ENCODE results near the gene CHST1.

Gene CHST1

DNA sequence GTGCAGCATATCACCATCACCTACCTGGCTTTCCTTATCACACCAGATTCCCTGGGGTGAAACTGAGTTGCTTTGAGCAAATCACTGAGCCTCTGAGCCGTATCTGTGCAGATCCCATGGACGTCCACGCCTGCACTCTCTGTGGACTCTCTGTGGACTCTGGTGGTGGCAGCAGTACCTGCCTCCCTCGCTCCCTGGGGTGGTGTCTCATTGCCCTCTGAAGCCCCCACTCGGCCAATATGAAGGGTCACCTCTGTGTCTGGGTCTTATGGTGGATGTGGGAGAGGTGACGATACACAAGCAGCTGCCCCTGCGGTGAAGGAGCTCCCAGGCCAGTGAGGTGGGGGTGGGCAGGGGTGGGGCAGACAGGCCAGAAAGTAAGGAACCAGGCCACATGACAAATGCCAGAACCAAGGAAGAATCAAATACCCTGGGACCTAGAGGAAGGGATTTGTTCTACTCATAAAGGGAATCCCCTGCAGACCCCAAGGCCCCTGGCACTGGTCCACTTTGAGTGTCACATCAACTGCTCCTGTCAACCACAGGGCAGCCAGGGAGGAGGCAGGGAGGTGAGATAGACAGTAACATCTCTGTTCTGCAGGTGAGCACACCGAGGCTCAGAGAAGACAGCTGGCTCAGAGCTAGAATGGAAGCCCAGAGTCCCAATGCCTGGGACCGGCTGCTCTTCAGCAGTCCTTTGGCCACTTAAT, 9.2 kb upstream of the CHST1 start:
- DNase-seq (ENCODE audit: low spot score): no peak

DNA sequence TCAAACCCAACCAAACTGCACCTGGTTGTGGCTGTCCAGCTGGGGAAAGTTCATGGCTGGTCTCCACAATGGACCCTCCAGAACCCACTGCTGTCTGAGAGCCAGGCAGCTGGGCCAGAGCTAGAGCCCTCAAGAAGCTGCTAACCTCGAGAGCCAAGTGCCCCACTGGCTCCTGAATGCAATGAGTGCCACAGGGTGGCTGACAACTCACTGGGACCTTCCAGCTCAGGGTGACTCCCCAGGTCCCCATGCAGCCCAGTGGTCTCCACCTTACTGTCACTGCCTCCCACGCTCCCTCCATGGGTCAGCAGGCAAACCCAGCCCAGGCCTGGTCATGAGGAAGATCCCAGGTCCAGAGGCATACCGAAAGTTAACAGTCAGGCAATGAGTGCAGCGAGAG, 8.0 kb upstream of the CHST1 start:
- no peak for DNase-seq (ENCODE audit: low spot score)

DNA sequence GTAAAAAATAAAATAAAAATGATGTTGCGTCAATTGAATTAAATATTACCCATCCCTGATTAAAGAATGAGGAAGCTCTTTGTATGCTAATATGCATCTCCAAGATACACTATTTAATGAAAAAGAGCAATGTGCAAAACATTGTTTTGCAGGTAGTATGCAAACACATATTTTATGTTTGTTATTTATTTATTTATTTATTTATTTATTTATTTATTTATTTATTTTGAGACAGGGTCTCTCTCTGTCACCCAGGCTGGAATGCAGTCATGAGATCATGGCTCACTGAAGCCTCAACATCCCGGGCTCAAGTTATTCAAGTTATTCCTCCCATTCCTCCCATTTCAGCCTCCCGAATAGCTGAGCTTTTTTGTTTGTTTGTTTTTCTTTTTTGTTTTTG, 7.2 kb upstream of the CHST1 start:
- DNase-seq (ENCODE audit: low spot score): no peak

DNA sequence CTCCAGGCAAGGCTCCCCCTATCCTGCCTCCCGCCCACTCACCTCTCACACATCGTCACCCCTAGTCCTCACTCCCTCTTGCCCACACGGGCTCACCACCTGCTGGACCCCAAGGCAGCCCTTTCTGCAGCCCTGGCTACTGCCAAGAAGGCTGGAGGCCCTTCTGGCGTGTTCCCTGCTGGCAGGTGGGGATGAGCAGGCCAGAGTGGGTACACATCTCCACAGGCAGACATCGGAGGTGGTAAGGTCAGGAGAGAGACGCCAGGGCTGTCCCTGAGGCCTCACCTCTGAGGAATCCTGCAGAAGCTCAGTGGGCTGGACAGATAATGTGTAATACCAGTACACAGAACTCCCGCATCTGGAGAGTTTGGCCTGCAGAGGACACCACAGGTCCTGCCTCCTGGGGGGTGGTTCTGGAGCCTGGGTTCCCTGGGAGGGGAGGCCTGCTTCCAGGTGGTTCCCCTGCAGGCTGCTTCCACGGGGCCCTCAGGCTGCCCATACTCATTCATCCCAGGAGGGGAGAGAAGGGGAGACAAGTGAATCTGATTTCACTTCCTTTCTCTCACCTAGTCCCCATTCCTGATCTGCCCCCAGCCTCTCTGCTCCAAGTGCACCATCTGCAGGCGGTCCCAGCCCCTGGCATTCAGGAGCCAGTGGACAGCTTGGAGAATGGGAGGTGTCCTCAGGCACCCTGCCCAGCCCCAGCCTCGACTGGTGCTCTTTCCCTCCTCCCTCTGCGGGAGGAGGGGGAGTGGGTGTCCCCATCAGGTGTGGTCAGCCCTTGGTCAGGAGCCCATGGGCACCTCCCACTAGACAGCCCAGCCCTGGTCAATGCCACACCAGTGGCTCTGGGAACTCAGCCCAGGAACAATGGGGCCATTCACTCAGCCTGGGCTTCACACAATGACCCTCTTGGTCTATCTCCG, 6.1 kb upstream of the CHST1 start:
- DNase-seq (ENCODE audit: low spot score): no peak

DNA sequence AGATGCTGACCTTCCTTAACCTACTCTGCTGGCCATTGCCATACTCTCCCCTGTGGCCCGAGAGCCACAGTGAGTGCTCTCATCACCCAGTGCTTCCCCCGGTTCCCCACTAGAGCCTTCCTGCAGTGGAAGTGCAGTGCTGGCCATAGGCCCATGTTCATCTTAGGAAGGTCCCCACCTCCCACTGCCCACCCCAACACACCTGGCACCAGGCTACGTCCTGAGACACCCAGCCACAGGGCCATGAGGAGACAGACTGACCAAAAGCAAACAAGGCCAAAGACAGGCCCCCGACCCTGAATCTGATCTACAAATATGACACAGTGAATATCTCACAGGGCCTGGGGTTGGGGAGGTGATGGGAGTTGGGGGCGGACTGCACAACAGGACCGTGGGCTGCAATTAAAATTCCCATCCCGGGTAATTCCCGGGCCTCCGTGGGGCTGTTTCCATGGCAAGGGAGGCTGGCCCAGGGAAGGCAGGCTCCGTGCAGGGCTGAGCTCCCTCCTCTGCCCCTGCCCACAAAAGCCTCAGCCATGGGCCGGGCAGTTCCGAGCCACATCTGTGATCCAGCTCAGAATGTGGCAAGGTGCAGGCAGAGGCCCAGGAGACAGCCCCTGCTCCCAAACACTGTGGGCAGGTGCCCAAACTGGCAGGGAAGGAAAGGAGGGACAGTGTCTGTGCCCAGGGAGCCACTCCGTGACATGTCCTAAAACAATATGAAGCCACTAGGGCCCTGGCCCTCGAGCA, 5.1 kb upstream of the CHST1 start:
- DNase-seq (ENCODE audit: low spot score): no peak

DNA sequence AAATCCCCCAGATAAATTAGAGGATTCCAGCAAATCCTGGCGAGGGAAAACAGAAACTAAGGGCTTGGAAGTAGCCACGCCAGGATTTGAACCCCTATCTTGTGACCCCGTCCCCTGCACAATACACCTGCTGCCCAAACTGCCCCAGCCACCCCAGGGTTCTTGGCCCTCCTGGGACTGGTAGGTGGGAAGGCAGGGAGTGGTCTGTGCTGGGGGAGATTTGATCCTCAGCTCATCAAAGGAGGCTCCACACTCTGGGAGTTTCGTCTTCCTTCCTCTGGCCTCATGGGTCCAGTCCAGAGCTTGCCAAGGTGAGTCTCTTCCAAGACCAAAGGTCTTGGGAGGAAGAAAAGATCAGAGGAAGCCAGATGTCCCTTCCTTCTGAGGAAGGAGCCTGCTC, 4.5 kb upstream of the CHST1 start:
- DNase-seq (ENCODE audit: low spot score): no peak

DNA sequence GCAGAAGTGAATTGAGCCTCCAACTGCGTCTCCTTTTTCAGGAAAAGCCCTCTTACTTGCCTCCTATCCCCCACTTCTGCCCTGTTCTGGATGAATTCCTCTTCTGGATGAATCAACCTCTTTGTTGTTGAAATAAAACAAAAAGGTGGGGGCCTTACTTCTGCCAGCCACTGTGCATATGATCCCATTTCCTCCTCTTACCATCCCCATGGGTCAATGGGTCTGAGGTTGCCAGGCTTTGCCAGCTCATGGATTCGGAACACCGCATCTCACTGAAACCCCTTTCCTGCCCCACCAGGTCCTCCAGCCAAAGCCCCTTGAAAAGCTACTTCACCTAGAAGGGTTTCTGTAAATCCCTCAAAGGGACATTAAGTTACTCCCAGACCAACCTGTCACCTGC, 3.7 kb upstream of the CHST1 start:
- no peak for DNase-seq (ENCODE audit: low spot score)

DNA sequence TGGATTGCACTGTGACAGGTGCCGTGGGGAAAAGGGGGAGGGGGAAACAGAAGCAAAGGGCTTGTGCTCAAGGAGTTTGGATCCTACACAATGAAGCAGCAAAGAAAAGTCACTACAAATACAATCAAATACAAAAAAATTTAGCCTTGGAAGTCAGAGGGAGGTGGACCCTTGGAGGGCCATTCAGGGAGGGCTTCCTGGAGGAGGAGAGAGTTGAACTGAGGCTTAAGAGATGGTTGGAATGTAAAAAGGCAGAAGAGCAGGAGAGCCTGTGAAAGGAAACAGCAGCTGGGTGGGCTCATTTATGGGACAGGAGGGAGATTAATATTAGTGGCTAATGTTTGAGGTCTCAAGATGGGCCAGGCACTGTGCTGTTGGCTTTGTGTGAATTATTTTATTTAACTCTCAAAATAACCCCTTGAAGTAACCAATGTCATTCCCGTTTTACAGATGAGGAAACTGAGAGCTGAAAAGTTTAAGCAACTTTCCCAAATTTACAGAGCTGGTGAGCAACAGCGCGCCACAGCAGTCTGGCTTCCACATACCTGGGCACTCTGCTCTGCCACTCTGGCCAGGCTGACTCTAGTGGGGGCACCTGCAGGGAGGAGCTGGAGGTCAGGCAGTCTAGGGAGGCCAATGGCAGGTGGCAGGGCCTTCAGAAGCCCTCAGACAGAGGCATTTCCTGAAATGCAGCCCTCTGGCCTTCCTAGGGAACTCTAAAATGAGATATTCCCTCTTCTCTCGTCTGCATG, 2.7 kb upstream of the CHST1 start:
- no peak for DNase-seq (ENCODE audit: low spot score)

DNA sequence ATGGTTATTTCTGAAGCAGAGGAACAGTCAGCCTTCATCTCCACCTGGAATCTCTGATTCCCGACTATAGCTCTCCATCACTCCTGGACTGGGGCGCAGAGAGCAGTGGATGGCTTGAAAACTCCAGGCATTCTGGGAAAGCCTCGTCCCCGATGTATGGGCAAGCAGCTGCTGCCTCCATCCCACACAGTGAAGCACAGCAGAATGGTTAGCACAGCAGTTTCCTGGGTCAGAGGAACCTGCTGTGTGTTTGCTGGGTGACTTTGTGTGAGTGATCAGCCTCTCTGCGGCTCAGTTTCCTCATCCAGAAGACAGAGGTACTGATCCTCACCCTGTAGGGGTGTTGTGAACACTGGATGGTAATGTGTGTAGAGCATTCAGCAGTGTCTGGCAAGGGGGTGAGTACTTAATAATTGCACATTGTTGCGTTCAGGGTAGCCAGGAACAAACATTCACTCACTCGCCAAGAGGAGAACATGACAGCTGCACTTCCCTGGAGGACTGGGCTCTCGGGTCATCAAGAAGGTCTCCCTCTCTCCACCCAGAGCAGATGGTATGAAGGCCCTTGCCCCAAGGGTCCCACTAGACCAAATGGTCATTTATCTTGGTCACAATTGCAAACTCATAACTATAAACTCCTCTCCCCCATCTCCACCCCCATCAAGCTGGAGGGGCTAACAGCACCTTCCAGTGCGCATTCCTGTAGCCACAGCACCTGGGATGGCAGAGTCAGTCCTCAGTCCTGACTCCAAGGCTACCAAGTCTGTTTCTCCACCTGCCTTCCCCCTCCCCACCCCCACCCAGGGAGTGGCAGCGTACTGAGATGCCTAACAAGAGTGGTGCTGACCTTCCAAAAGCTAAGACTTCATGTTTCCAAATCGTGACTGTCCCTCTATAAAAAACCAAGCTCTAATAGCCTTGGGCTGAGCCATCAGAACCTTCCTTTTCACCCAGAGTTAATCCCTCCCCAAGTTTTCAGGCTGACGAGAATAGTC, 1.5 kb upstream of the CHST1 start:
- DNase-seq (ENCODE audit: low spot score): no peak

DNA sequence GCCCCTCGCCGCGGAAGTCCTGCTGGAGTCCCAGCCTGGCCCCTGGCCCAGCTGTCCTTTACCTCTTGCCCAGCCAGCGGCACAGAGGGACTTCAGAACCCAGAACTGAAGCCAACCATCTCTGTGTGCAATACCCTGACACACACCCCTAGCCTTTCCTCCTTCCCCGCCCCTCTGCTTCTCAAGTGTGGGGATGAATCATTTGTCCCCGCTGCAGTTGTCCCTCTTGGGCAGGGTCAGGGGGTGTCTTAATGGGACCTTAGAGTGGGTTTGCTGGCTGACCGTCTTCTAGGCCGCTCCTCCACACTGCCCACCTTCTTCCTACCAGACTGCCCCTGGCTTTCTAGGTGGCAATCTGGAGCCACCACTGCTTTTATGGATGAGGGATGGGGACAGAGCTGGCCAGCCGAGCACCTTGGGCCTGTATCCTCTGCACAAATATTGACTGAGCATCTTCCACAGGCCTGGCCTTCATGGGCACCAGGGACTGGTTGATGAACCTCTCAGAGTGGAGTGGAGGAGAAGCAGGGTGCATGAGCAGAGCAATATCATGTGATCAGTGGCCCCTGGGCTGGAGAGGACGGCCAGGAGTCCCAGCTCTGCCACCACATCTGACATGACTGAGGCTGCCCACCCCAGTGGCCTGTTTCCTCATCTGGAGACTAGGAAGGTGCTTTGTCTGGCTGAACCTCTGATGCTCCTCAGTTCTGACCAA, 668 bp upstream of the CHST1 start:
- no peak for DNase-seq (ENCODE audit: low spot score)

DNA sequence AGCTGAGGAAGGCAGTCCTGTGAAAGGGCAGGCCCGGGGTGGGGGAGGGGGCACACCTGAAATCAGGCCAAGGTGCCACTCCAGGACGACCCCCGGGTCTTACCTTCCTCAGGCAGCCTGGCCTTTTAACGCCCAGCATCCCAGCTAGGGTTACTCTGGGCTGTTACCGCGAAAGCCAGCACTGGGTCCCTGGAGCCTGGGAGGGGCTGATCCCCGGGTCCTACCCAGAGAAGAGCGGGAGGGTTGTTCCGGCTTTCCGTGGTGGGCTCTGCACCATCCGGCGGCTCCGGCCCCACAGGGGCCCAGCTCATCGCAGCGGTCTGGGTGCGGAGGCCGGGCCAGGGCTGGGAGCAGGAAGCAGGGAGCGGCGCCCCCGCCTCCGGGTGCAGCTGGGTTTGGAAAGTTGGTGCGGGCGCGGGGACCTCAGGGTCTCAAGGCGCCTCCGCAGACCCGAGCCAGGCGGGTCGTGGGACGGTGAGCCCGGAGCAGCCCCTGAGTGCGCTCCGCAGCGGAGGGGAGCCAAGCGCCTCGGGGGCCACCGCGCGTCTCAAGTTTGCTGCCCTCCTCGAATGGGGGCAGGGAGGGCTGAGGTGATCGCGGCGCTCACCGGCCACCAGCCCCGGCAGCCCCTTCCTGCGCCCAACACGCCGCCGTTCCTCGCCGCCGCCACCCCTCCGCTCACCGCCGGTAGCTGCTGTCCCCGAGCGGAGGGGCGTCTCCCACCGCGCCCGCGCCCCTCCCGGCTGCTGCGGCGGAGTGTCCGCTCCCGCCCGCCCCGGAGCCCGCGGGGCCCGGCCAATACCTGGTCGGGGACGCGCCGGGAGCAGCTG, 831 bp downstream of the CHST1 start:
- DNase-seq (ENCODE audit: low spot score): no peak

DNA sequence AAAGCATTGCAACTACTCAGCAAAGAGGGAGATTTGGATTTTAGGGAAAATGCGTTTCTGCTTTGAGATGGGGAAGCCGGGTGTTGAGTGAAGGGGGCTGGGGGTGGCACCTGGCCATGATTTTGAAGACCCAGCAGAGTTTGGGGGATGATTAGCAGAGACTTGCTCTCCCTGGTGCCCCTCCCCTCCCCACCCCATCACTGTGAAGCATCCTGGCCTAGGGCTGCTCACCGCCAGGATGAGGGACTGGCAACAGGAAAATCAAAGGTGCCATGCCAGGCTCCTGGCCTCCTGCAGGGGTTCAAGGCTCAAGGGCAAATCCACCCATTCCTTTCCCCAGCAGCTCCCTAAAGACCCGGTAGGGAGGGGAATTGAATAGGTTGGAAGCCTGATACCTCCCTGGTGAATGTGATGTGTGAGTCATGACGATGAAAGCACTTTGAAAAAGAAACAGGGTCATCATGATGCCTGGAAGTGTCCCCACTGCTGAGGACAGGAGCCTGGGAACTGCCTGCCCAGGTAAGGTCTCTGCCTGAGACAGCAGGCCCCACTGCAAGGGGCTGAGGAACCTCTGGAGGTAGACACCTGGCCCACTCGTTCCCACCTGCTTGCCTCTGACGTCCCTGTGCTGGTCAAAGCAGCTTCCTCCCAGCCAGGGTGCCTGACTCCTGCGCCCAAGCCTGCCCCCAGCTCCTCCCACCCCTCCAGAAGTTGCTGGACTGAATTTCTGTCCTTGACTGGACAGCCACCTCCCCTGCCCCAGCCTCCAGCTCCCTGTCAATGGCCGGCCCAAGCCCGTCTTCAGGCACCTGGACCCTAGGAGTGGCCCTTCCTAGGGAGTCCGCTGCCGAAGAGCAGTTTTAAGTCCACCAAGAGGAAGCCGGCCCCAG, 1.7 kb downstream of the CHST1 start:
- no peak for DNase-seq (ENCODE audit: low spot score)

DNA sequence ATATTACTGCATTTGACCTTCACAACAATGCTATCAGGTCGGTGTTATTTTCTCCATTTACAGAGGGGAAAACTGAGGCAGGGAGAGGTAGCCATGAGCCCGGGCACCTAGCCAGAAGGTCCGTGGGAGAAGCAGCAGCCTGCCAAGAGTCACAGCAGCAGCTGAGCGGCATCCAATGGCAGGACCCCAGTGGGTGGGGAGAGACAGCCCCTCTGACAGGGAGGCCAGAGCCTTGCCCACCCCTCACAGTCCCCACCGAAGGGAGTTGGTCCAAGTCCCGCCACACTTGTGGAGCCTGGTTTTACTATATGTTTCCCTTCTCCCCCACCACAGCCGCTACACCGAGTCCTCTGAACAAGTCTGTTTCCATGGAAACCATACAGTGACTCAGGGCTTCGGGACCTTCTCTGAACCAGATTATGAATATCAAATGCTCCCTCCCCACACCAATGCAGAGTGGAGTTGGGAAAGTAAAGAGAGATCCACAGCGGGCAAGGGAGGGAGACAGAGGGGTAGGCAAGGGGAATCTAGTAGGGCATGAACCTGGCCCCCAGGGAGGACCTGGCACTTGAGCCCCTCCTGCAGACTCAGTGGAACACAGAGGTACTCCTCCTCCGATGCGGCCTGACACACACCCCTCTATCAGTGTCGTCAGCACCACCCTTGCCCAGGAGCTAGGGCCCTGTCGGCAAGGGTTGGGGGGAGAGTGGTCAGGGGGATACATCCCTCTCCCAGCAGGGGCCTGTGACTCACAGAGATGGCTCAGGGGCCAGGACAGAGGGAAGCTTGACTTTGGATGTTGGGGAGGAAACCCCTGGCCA, 2.5 kb downstream of the CHST1 start:
- peak; percentile 21 for DNase-seq (ENCODE audit: low spot score)

DNA sequence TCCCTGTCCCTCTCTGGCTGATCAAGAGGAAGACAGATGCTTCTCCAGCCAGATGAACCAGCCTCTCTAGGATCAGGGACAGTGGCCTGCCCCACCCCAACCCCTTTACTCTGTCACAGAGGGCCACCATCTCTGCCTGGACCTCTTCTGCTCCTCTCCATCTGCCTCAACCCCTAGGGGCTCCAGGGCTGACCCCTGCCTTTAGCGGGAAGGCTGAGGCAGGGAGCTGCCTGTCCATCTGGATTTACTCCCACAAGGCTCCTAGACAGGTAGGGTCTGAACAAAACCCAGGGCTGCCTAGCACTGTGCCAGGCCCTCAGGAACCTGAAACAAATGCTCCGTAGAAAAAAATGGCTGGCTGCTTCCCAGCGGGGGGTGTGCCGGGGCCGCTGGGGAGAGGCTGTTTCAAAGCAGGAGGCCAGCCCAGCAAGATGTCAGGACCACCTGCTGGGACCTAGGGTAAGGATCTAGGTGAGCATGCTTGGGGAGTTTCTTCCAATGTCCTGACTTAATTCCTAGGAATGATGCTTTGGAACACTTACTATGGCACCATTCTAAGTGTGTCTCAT, 3.2 kb downstream of the CHST1 start:
- no peak for DNase-seq (ENCODE audit: low spot score)

DNA sequence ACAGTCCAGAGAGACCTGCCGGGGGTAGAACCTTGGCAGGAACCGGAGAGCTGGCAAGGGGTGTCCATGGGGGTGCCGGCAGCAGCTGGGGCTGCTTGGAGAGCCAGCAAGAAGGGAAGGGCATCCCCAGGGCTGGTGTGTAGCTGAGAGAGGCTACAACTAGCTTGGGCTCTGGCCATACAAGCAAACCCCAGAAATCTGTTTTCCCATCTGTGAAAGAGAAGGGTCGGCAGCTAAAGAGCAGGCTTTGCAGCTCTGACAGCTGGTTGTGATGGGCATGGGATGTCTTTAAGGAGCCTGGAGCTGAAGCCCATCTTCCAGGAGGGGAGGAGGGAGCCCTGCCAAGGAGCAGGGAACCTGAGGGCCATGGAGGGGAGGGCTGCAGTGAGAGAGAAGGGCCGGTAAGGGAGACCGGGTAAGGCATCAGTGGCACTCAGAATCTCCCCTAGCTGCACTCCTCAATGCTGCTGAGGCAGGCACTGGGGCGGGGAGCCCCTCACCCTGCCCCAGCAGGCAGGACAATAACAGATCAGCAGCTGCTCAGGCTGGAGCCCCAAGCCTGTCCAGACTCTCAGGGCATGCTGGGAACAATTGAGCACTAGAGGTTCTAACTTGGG, 3.9 kb downstream of the CHST1 start:
- DNase-seq (ENCODE audit: low spot score): no peak

DNA sequence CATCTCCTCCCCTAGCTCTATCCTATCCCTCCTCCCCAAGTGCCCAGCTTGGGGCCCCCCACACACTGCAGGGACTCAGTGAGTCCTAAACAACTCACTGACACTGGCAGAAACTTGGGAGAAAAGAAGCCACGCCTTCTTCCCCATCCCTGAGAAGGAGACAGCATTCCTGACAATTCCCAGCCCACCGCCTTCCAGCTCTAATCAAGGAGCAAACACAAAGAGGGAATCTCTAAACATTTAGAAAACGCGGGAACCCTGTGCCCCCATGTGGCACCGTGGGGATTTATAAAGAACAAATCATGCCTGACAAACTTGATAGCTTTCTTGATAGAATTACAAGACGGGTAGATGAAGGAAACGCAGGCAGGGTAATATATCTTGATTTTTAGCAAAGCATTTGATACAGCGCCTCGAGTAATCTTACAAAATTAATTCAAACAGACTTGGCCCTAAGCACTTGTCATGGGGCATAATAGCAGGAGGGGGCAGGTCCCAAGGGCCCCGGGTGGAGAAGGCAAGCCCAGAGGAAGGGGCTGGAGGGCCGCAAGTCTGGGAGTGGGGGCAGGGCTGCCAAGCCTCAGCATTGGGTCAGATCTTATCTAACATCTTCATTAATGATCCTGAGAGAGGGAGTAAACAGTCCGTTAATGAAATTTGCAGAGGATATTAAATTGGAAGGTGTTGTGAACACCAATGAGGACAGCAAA, 4.5 kb downstream of the CHST1 start:
- DNase-seq (ENCODE audit: low spot score): no peak

All from activated CD4-positive, alpha-beta T cell treated with anti-CD3 and anti-CD28 coated beads, Interleukin-2, Interleukin-4, amounts not matched to agents 100 ng/mL and 50 ng/mL, durations not matched to agents 16 hours and 8 hours (primary cell).